ENCODE measurements around the gene TMC7.

DNA sequence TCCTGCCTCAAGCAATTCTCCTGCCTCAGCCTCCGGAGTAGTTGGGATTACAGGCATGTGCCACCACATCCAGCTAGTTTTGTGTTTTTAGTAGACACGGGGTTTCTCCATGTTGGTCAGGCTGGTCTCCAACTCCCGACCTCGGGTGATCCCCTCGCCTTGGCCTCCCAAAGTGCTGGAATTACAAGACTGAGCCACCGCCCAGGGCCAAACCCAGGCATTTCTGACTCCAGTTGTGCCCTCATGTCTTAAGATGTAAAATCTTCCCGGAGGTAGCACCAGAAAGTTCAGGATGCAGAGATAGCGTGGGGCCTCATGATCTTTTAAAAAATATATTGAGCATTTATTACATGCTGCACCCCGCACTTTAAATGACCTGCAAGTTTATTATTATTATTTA is 44.7 kb upstream of the TMC7 start:
- TF ChIP-seq GTF2F1 (IDR thresholded peaks at IDR 0.05; ENCODE audit: borderline replicate concordance, low read depth, low read length) (no peak), CEBPB (IDR thresholded peaks at IDR 0.05; ENCODE audit: low read depth, low read length) (no peak), JUN (IDR thresholded peaks at IDR 0.05; ENCODE audit: low read depth, low read length) (no peak), KDM5A (IDR thresholded peaks at IDR 0.05; ENCODE audit: low read length) (no peak), TAF7 (optimal IDR thresholded peaks at IDR 0.05; ENCODE audit: borderline replicate concordance, low read depth, low read length) (no peak), RFX5 (IDR thresholded peaks at IDR 0.05; ENCODE audit: borderline replicate concordance, low read depth, low read length) (no peak), NANOG (IDR thresholded peaks at IDR 0.05; ENCODE audit: insufficient read depth, low read depth, low read length, poor library complexity, severe bottlenecking) (no peak)
- TF ChIP-seq, protein P1, sequence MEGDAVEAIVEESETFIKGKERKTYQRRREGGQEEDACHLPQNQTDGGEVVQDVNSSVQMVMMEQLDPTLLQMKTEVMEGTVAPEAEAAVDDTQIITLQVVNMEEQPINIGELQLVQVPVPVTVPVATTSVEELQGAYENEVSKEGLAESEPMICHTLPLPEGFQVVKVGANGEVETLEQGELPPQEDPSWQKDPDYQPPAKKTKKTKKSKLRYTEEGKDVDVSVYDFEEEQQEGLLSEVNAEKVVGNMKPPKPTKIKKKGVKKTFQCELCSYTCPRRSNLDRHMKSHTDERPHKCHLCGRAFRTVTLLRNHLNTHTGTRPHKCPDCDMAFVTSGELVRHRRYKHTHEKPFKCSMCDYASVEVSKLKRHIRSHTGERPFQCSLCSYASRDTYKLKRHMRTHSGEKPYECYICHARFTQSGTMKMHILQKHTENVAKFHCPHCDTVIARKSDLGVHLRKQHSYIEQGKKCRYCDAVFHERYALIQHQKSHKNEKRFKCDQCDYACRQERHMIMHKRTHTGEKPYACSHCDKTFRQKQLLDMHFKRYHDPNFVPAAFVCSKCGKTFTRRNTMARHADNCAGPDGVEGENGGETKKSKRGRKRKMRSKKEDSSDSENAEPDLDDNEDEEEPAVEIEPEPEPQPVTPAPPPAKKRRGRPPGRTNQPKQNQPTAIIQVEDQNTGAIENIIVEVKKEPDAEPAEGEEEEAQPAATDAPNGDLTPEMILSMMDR (IDR thresholded peaks at IDR 0.05; ENCODE audit: control extremely low read depth in 1 of 3, insufficient read depth in 1 of 3, low read depth in 1 of 3, low read length in 3 of 3): no peak
- TF ChIP-seq, protein P2, sequence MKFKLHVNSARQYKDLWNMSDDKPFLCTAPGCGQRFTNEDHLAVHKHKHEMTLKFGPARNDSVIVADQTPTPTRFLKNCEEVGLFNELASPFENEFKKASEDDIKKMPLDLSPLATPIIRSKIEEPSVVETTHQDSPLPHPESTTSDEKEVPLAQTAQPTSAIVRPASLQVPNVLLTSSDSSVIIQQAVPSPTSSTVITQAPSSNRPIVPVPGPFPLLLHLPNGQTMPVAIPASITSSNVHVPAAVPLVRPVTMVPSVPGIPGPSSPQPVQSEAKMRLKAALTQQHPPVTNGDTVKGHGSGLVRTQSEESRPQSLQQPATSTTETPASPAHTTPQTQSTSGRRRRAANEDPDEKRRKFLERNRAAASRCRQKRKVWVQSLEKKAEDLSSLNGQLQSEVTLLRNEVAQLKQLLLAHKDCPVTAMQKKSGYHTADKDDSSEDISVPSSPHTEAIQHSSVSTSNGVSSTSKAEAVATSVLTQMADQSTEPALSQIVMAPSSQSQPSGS (IDR thresholded peaks at IDR 0.05; ENCODE audit: low read length): no peak

Measured in H1 (cell line).